Measurements from ENCODE around the gene PILRA. TPM values are rescaled to one million over a fixed set of nuclear protein-coding genes. Genes with fewer than 3 reads are reported as not detected.
A peak's percentile ranks its signal among the peaks of the same experiment; 100 is the strongest.

Gene PILRA
- total and polyA plus RNA-seq, 2 of the 13 experiments (the other 11 are each of a cell fraction or from before 2014, with no cell fraction given): 0.13 to 1.3 TPM

GRCh38 chr7:100429637-100430492, 56.6 kb downstream of the PILRA start, which contains the start of gene MEPCE (continued):
- TF ChIP-seq ZBTB26 (CRISPR knock-in tag; IDR thresholded peaks at IDR 0.05; ENCODE audit: borderline replicate concordance) (no peak; the same call in 1 of the 2 replicates), ZXDC (CRISPR knock-in tag; IDR thresholded peaks at IDR 0.05) (no peak), IKZF4 (CRISPR knock-in tag; IDR thresholded peaks at IDR 0.05; ENCODE audit: borderline replicate concordance, low read depth, not compliant biosample characterization) (no peak), RBFOX2 (IDR thresholded peaks at IDR 0.05; ENCODE audit: low read depth, low read length) (peak; percentile 95), ZNF17 (CRISPR knock-in tag; IDR thresholded peaks at IDR 0.05) (no peak), SPEN (CRISPR knock-in tag; IDR thresholded peaks at IDR 0.05; ENCODE audit: low read depth) (no peak; the same call in 1 of the 2 replicates), ZNF276 (CRISPR knock-in tag; IDR thresholded peaks at IDR 0.05; ENCODE audit: low read depth) (no peak), MAZ (IDR thresholded peaks at IDR 0.05; ENCODE audit: borderline replicate concordance, low read depth, low read length) (no peak), MAZ (CRISPR knock-in tag; IDR thresholded peaks at IDR 0.05; ENCODE audit: low read depth) (peak; percentile 60; the same call in 1 of the 2 replicates), CCAR2 (optimal IDR thresholded peaks at IDR 0.05; ENCODE audit: low read depth, low read length) (no peak), ZMYM2 (CRISPR knock-in tag; IDR thresholded peaks at IDR 0.05) (no peak), NCOA1 (CRISPR knock-in tag; IDR thresholded peaks at IDR 0.05) (0 out of 2 replicates have a peak, but pooled peaks have one; percentile 56), ZNF333 (CRISPR knock-in tag; IDR thresholded peaks at IDR 0.05; ENCODE audit: borderline replicate concordance) (no peak), BRCA1 (CRISPR knock-in tag; IDR thresholded peaks at IDR 0.05) (no peak), KDM5A (IDR thresholded peaks at IDR 0.05; ENCODE audit: borderline replicate concordance, low read length) (peak; percentile 70; the same call in 1 of the 2 replicates), ZNF740 (CRISPR knock-in tag; IDR thresholded peaks at IDR 0.05) (0 out of 2 replicates have a peak, but pooled peaks have one; percentile 16), NR1H2 (CRISPR knock-in tag; IDR thresholded peaks at IDR 0.05; ENCODE audit: borderline replicate concordance, low read depth) (no peak), CERS6 (CRISPR knock-in tag; IDR thresholded peaks at IDR 0.05) (no peak), HNF4A (CRISPR knock-in tag; IDR thresholded peaks at IDR 0.05) (peak; percentile 70), ZNF776 (CRISPR knock-in tag; IDR thresholded peaks at IDR 0.05) (peak; percentile 58; the same call in 1 of the 2 replicates)

Measured in HepG2 (cell line).